ENCODE results near the gene ZNF555.

DNA sequence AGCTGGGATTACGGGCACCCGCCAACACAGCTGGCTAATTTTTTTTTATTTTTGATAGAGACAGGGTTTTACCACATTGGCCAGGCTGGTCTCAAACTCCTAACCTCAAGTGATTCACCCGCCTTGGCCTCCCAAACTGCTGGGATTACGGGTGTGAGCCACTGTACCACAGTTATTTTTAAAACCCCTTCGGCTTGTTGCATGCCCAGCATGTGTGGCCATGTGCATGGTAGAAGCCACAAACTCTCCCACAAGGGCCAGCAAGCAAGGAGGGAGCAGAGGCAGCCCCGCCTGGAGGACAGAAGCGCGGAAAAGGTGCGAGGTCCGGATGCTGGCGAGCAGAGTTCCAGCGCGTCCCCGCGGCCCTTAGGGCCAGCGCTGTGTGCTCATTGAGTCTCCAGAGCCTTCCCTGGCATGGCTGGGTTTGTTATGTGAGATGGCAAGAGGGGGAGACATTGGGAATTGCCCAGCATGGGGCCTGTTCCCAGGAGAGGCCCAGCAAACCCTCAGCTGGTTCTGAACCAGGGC, 43.1 kb upstream of the ZNF555 start:
- TF ChIP-seq EZH2phosphoT487 (IDR thresholded peaks at IDR 0.05) (no peak), EZH2 (IDR thresholded peaks at IDR 0.05) (no peak)
- TF ChIP-seq, protein P1, sequence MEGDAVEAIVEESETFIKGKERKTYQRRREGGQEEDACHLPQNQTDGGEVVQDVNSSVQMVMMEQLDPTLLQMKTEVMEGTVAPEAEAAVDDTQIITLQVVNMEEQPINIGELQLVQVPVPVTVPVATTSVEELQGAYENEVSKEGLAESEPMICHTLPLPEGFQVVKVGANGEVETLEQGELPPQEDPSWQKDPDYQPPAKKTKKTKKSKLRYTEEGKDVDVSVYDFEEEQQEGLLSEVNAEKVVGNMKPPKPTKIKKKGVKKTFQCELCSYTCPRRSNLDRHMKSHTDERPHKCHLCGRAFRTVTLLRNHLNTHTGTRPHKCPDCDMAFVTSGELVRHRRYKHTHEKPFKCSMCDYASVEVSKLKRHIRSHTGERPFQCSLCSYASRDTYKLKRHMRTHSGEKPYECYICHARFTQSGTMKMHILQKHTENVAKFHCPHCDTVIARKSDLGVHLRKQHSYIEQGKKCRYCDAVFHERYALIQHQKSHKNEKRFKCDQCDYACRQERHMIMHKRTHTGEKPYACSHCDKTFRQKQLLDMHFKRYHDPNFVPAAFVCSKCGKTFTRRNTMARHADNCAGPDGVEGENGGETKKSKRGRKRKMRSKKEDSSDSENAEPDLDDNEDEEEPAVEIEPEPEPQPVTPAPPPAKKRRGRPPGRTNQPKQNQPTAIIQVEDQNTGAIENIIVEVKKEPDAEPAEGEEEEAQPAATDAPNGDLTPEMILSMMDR (IDR thresholded peaks at IDR 0.05), result no peak

Measured in neural progenitor cell (in vitro differentiated cells).